Endothelial cell (in vitro differentiated cells): ENCODE measurements around the gene NFATC2. TPM values are rescaled to one million over a fixed set of nuclear protein-coding genes. Genes with fewer than 3 reads are reported as not detected.
A peak's percentile ranks its signal among the peaks of the same experiment; 100 is the strongest.

Experiments
- DNase-seq: peaks from one replicate; pipeline ENCODE4 v3.0.0; 2021; ENCODE audit warnings: low spot score
- H3K27ac Mint-ChIP-seq: one replicate; pipeline ENCODE4 v1.8.0; 2021; ENCODE audit warnings: mixed read lengths, inconsistent platforms; ENCODE audit not compliant: unreplicated experiment
- H3K27me3 Mint-ChIP-seq: one replicate; pipeline ENCODE4 v1.8.0; 2021; ENCODE audit warnings: mild to moderate bottlenecking, moderate library complexity, mixed read lengths, inconsistent platforms; ENCODE audit not compliant: unreplicated experiment
- H3K36me3 Mint-ChIP-seq: one replicate; pipeline ENCODE4 v1.8.0; 2021; ENCODE audit warnings: mild to moderate bottlenecking, low read depth, mixed read lengths, inconsistent platforms; ENCODE audit not compliant: unreplicated experiment
- H3K4me1 Mint-ChIP-seq: one replicate; pipeline ENCODE4 v1.8.0; 2021; ENCODE audit warnings: mild to moderate bottlenecking, mixed read lengths, inconsistent platforms; ENCODE audit not compliant: unreplicated experiment
- H3K4me3 Mint-ChIP-seq: one replicate; pipeline ENCODE4 v1.8.0; 2021; ENCODE audit warnings: mild to moderate bottlenecking, mixed read lengths, inconsistent platforms; ENCODE audit not compliant: unreplicated experiment
- H3K9me3 Mint-ChIP-seq: one replicate; pipeline ENCODE4 v1.8.0; 2021; ENCODE audit warnings: mixed read lengths, inconsistent platforms; ENCODE audit not compliant: unreplicated experiment
- CTCF ChIP-seq: fragments of 200-600 bp; sonication (generic); IDR thresholded peaks from one replicate; pipeline ENCODE4 v1.5.0; 2021; ENCODE audit warnings: antibody characterized with exemption; ENCODE audit not compliant: unreplicated experiment
- total RNA-seq: library from RNA; stranded (reverse); fragmentation: NEBNext Ultra II Directional; extraction: Animal tissue kit (Norgen Biotek cat#: 25700); gene quantifications from one replicate; pipeline ENCODE4 v1.2.1, GENCODE V29; 2021; ENCODE audit not compliant: unreplicated experiment

The NFATC2 gene
- total RNA-seq, 1 donor from 2014 or later: 3.5 TPM

- Mint-ChIP-seq H3K9me3 (peaks cover 4% of the 10 kb centered on the region), H3K4me1 (no peaks in the 10 kb centered on the region), H3K27ac (no peak overlapping the region), H3K4me3 (no peak overlapping the region), H3K36me3 (no peaks in the 10 kb centered on the region), H3K27me3 (peaks cover 2% of the 10 kb centered on the region)
- no peak for TF ChIP-seq CTCF
- DNase-seq: no peak
Observed at GRCh38 chr20:51359401-51359800, 183.1 kb downstream of the NFATC2 start.

GRCh38 chr20:51358032-51358724 lies 184.3 kb downstream of the NFATC2 start:
- H3K4me3 Mint-ChIP-seq: no peak overlapping the region
- DNase-seq: no peak
- H3K27ac Mint-ChIP-seq: no peak overlapping the region
- no peaks in the 10 kb centered on the region for H3K9me3 Mint-ChIP-seq
- H3K4me1 Mint-ChIP-seq: no peaks in the 10 kb centered on the region
- no peak for TF ChIP-seq CTCF
- no peaks in the 10 kb centered on the region for H3K36me3 Mint-ChIP-seq
- peaks cover 3% of the 10 kb centered on the region for H3K27me3 Mint-ChIP-seq

- no peak for TF ChIP-seq CTCF
- no peak for DNase-seq
- Mint-ChIP-seq H3K27ac (no peak overlapping the region), H3K36me3 (no peaks in the 10 kb centered on the region), H3K4me3 (peak overlapping the region; percentile 29), H3K9me3 (no peaks in the 10 kb centered on the region), H3K4me1 (no peaks in the 10 kb centered on the region), H3K27me3 (peaks cover 4% of the 10 kb centered on the region)
Observed at GRCh38 chr20:51357543-51357942, 185.0 kb downstream of the NFATC2 start.

- H3K4me3 Mint-ChIP-seq: no peak overlapping the region
- DNase-seq: no peak
- peaks cover 4% of the 10 kb centered on the region for H3K27me3 Mint-ChIP-seq
- no peak overlapping the region for H3K27ac Mint-ChIP-seq
- no peaks in the 10 kb centered on the region for H3K4me1 Mint-ChIP-seq
- H3K9me3 Mint-ChIP-seq: no peaks in the 10 kb centered on the region
- no peaks in the 10 kb centered on the region for H3K36me3 Mint-ChIP-seq
- TF ChIP-seq CTCF: no peak
Observed at GRCh38 chr20:51356871-51357270, 185.6 kb downstream of the NFATC2 start.

- no peak overlapping the region for H3K27ac Mint-ChIP-seq
- no peak for TF ChIP-seq CTCF
- no peaks in the 10 kb centered on the region for H3K4me1 Mint-ChIP-seq
- no peak for DNase-seq
- no peaks in the 10 kb centered on the region for H3K9me3 Mint-ChIP-seq
- no peak overlapping the region for H3K4me3 Mint-ChIP-seq
- H3K36me3 Mint-ChIP-seq: no peaks in the 10 kb centered on the region
- peaks cover 2% of the 10 kb centered on the region for H3K27me3 Mint-ChIP-seq
Observed at GRCh38 chr20:51354769-51355319, 187.7 kb downstream of the NFATC2 start.
